Panc1 (cell line): ENCODE measurements around the gene PSME3IP1. TPM values are rescaled to one million over a fixed set of nuclear protein-coding genes. Genes with fewer than 3 reads are reported as not detected.

ENCODE experiments used
- ATAC-seq: fragments of 200-7000 bp; cut with Tn5 transposase; 2 replicates; pipeline ENCODE4 v1.9.1; 2020; ENCODE audit warnings: mild to moderate bottlenecking, moderate library complexity
- BruUV-seq: library from RNA; stranded (reverse); fragments of 400-500 nt; replicated peaks from 2 replicates; lab custom pipeline; 2021; lab: Mats Ljungman, UMichigan
- CTCF ChIA-PET: fragments of 300-600 bp; sonication (Branson Sonifier 250); formaldehyde crosslinking; loops from one replicate; lab custom pipeline; 2022; ENCODE audit warnings: antibody characterized with exemption; lab: Charles Lee
- POLR2A ChIA-PET: fragments of 300-600 bp; sonication (Branson Sonifier 250); formaldehyde crosslinking; loops from one replicate; lab custom pipeline; 2022; ENCODE audit warnings: antibody characterized with exemption; lab: Charles Lee
- DNase-seq: peaks from one replicate; pipeline ENCODE4 v3.0.0-alpha.2; 2010; ENCODE audit warnings: low read depth, low spot score
- H3K27ac ChIP-seq: 2 replicates; pipeline ENCODE4 v1.5.1; 2011; ENCODE audit warnings: mild to moderate bottlenecking, low read length, inconsistent platforms
- H3K27me3 ChIP-seq: fragments of 200-500 bp; sonication (Bioruptor generic); 2 replicates; pipeline ENCODE4 v1.6.0; 2014; ENCODE audit warnings: low read length, inconsistent platforms; ENCODE audit not compliant: control insufficient read depth, insufficient read depth
- H3K36me3 ChIP-seq: fragments of 200-500 bp; sonication (Bioruptor generic); 2 replicates; pipeline ENCODE4 v1.5.1; 2014; ENCODE audit warnings: inconsistent platforms, mild to moderate bottlenecking, low read length, moderate library complexity; ENCODE audit not compliant: control insufficient read depth, insufficient read depth
- H3K4me1 ChIP-seq: 2 replicates; pipeline ENCODE4 v1.5.1; 2011; ENCODE audit warnings: inconsistent platforms, mild to moderate bottlenecking, low read length, moderate library complexity; ENCODE audit not compliant: control insufficient read depth, insufficient read depth
- H3K4me3 ChIP-seq, 2 experiments: 2 replicates each; pipeline ENCODE4 v1.5.1; 2011 to 2012; ENCODE audit warnings: low read depth in 2 of 2, low read length in 2 of 2, mild to moderate bottlenecking in 2 of 2, inconsistent platforms in 1 of 2, moderate library complexity in 1 of 2
- H3K9me3 ChIP-seq: fragments of 200-500 bp; sonication (Bioruptor generic); 2 replicates; pipeline ENCODE4 v1.5.1; 2014; ENCODE audit warnings: low read depth, mild to moderate bottlenecking, inconsistent platforms, low read length, moderate library complexity; ENCODE audit not compliant: control insufficient read depth, insufficient read depth
- POLR2AphosphoS5 ChIP-seq: IDR thresholded peaks from 2 replicates; pipeline ENCODE4 v1.6.1; 2012; ENCODE audit warnings: mild to moderate bottlenecking, low read depth, low read length, moderate library complexity
- SIN3A ChIP-seq: IDR thresholded peaks from 2 replicates; pipeline ENCODE4 v1.6.1; 2012; ENCODE audit warnings: low read depth, mild to moderate bottlenecking, low read length, moderate library complexity, borderline replicate concordance; ENCODE audit not compliant: insufficient read depth
- TCF7L2 ChIP-seq: IDR thresholded peaks from 2 replicates; pipeline ENCODE4 v1.6.1; 2011; ENCODE audit warnings: mild to moderate bottlenecking, low read depth, low read length, inconsistent platforms
- in situ Hi-C: cut with HindIII; loops from 2 replicates; pipeline ENCODE4 v1.10.0; 2016; ENCODE audit warnings: low sequenced_read_pairs, low pct_unique_long_range_greater_than_20kb
- intact Hi-C: fragments of 100-400 bp; cut with micrococcal nuclease; formaldehyde crosslinking; loops from one replicate; pipeline ENCODE4 v1.10.0; 2022; ENCODE audit not compliant: unreplicated experiment
- total RNA-seq: library from RNA; stranded (reverse); gene quantifications from one replicate; pipeline ENCODE4 v1.2.1, GENCODE V29; 2021; ENCODE audit not compliant: unreplicated experiment
- TF ChIP-seq, protein P1 (sequence below), 2 experiments: IDR thresholded peaks; 2 replicates each; pipeline ENCODE4 v1.6.1; 2011 to 2012; ENCODE audit warnings: low read depth in 2 of 2, control low read depth in 1 of 2, low read length in 1 of 2, mild to moderate bottlenecking in 1 of 2, moderate library complexity in 1 of 2; ENCODE audit not compliant: insufficient read depth in 1 of 2
- TF ChIP-seq, protein P2 (sequence below): fragments of 450-650 bp; IDR thresholded peaks from 2 replicates; pipeline ENCODE4 v1.5.1; 2017; ENCODE audit warnings: mild to moderate bottlenecking

The PSME3IP1 gene
- total RNA-seq, 1 experiment from 2014 or later, result 67.6 TPM

- intact Hi-C loops, result no loop called here
- Histone ChIP-seq H3K27ac (no peak overlapping the region), H3K27me3 (no peaks in the 10 kb centered on the region), H3K9me3 (no peaks in the 10 kb centered on the region), H3K36me3 (peaks cover 9% of the 10 kb centered on the region; the same call in 1 of the 2 replicates), H3K4me3 (no peak overlapping the region), H3K4me1 (no peaks in the 10 kb centered on the region)
- BruUV-seq, result no TSS peak
- TF ChIP-seq, protein P1, sequence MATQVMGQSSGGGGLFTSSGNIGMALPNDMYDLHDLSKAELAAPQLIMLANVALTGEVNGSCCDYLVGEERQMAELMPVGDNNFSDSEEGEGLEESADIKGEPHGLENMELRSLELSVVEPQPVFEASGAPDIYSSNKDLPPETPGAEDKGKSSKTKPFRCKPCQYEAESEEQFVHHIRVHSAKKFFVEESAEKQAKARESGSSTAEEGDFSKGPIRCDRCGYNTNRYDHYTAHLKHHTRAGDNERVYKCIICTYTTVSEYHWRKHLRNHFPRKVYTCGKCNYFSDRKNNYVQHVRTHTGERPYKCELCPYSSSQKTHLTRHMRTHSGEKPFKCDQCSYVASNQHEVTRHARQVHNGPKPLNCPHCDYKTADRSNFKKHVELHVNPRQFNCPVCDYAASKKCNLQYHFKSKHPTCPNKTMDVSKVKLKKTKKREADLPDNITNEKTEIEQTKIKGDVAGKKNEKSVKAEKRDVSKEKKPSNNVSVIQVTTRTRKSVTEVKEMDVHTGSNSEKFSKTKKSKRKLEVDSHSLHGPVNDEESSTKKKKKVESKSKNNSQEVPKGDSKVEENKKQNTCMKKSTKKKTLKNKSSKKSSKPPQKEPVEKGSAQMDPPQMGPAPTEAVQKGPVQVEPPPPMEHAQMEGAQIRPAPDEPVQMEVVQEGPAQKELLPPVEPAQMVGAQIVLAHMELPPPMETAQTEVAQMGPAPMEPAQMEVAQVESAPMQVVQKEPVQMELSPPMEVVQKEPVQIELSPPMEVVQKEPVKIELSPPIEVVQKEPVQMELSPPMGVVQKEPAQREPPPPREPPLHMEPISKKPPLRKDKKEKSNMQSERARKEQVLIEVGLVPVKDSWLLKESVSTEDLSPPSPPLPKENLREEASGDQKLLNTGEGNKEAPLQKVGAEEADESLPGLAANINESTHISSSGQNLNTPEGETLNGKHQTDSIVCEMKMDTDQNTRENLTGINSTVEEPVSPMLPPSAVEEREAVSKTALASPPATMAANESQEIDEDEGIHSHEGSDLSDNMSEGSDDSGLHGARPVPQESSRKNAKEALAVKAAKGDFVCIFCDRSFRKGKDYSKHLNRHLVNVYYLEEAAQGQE (IDR thresholded peaks at IDR 0.05; ENCODE audit: insufficient read depth in 1 of 2, low read depth in 2 of 2, low read length in 1 of 2), result no peak
- TF ChIP-seq POLR2AphosphoS5 (no peak), SIN3A (no peak), TCF7L2 (no peak)
- TF ChIP-seq, protein P2, sequence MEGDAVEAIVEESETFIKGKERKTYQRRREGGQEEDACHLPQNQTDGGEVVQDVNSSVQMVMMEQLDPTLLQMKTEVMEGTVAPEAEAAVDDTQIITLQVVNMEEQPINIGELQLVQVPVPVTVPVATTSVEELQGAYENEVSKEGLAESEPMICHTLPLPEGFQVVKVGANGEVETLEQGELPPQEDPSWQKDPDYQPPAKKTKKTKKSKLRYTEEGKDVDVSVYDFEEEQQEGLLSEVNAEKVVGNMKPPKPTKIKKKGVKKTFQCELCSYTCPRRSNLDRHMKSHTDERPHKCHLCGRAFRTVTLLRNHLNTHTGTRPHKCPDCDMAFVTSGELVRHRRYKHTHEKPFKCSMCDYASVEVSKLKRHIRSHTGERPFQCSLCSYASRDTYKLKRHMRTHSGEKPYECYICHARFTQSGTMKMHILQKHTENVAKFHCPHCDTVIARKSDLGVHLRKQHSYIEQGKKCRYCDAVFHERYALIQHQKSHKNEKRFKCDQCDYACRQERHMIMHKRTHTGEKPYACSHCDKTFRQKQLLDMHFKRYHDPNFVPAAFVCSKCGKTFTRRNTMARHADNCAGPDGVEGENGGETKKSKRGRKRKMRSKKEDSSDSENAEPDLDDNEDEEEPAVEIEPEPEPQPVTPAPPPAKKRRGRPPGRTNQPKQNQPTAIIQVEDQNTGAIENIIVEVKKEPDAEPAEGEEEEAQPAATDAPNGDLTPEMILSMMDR, result no peak
- in situ Hi-C loops, result no loop called here
- POLR2A ChIA-PET, result no interaction called here
- no peak for ATAC-seq
- CTCF ChIA-PET, result no interaction called here
- no peak for DNase-seq
Observed at GRCh38 chr16:57155702-57156350, 30.0 kb downstream of the PSME3IP1 start.

- Histone ChIP-seq H3K4me1 (no peaks in the 10 kb centered on the region), H3K27me3 (no peaks in the 10 kb centered on the region), H3K9me3 (no peaks in the 10 kb centered on the region), H3K4me3 (no peak overlapping the region), H3K27ac (no peak overlapping the region), H3K36me3 (peaks cover 4% of the 10 kb centered on the region; the same call in 1 of the 2 replicates)
- intact Hi-C loops (no loop called here), in situ Hi-C loops (no loop called here)
- TSS peak; percentile 82 for BruUV-seq
- TF ChIP-seq, protein P1 (IDR thresholded peaks at IDR 0.05; ENCODE audit: insufficient read depth in 1 of 2, low read depth in 2 of 2, low read length in 1 of 2), result no peak
- TF ChIP-seq SIN3A (no peak), POLR2AphosphoS5 (no peak)
- no peak for ATAC-seq
- DNase-seq, result no peak
- POLR2A ChIA-PET, result no interaction called here
- CTCF ChIA-PET, result no interaction called here
Observed at GRCh38 chr16:57153841-57154240, 32.0 kb downstream of the PSME3IP1 start.
